ENCODE results near the gene VARS2. TPM values are rescaled to one million over a fixed set of nuclear protein-coding genes. Genes with fewer than 3 reads are reported as not detected.
"Not testable (repeated sequence)": the region's sequence is repeated elsewhere in the genome, so short reads cannot be mapped to it uniquely, and the experiment has no call there.

Gene VARS2
- total RNA-seq, 2 donors from 2014 or later: 39.4 to 52.5 TPM

- no peak overlapping the region for H3K27ac Mint-ChIP-seq
- H3K4me3 Mint-ChIP-seq: no peak overlapping the region
- WGBS, 2 experiments (ENCODE audit: insufficient coverage in 1 of 2, insufficient read length in 1 of 2): 86 to 89% methylated on average over 9 to 23 of the region's 23 CpGs
Observed at GRCh38 chr6:30898750-30899360, 15.2 kb upstream of the VARS2 start.

GRCh38 chr6:30900863-30901417 lies 13.1 kb upstream of the VARS2 start:
- Mint-ChIP-seq H3K36me3 (ENCODE audit: low read depth) (peaks cover 33% of the 10 kb centered on the region), H3K4me3 (no peak overlapping the region), H3K27me3 (ENCODE audit: insufficient read depth) (no peaks in the 10 kb centered on the region), H3K27ac (no peak overlapping the region), H3K9me3 (no peaks in the 10 kb centered on the region), H3K4me1 (no peaks in the 10 kb centered on the region)
- WGBS, 2 experiments (ENCODE audit: insufficient coverage in 1 of 2, insufficient read length in 1 of 2): 83% methylated on average over 1 of the region's 1 CpG; no CpG with 5 or more reads in 1 of the 2 experiments
- Histone ChIP-seq H3K27me3 (ENCODE audit: control insufficient read depth, insufficient read depth, low read length, poor library complexity, severe bottlenecking) (no peaks in the 10 kb centered on the region), H3K9ac (ENCODE audit: extremely low read depth, low read length, poor library complexity, severe bottlenecking) (no peak overlapping the region), H3K27ac (ENCODE audit: low read depth, low read length) (no peak overlapping the region), H3K4me3 (ENCODE audit: low read length) (no peak overlapping the region), H3K4me1 (ENCODE audit: control insufficient read depth, insufficient read depth, low read length) (no peaks in the 10 kb centered on the region), H3K9me3 (ENCODE audit: control insufficient read depth, low read length) (no peaks in the 10 kb centered on the region), H3K36me3 (ENCODE audit: control insufficient read depth, insufficient read depth, low read length) (peaks cover 22% of the 10 kb centered on the region)
- DNase-seq: no peak
- no peak for TF ChIP-seq CTCF (conservative IDR thresholded peaks at IDR 0.05)

More at GRCh38 chr6:30898750-30899360, 15.2 kb upstream of the VARS2 start:
- H3K4me1 ChIP-seq (ENCODE audit: control insufficient read depth, insufficient read depth, low read length): no peaks in the 10 kb centered on the region
- no peaks in the 10 kb centered on the region for H3K27me3 ChIP-seq (ENCODE audit: control insufficient read depth, insufficient read depth, low read length, poor library complexity, severe bottlenecking)
- Mint-ChIP-seq H3K4me1 (no peaks in the 10 kb centered on the region), H3K36me3 (ENCODE audit: low read depth) (peaks cover 47% of the 10 kb centered on the region), H3K9me3 (no peaks in the 10 kb centered on the region), H3K27me3 (ENCODE audit: insufficient read depth) (no peaks in the 10 kb centered on the region)
- no peak overlapping the region for H3K9ac ChIP-seq (ENCODE audit: extremely low read depth, low read length, poor library complexity, severe bottlenecking)
- no peak for DNase-seq
- TF ChIP-seq CTCF (conservative IDR thresholded peaks at IDR 0.05): no peak
- H3K4me3 ChIP-seq (ENCODE audit: low read length): no peak overlapping the region
- H3K9me3 ChIP-seq (ENCODE audit: control insufficient read depth, low read length): no peaks in the 10 kb centered on the region
- peaks cover 26% of the 10 kb centered on the region for H3K36me3 ChIP-seq (ENCODE audit: control insufficient read depth, insufficient read depth, low read length)
- H3K27ac ChIP-seq (ENCODE audit: low read depth, low read length): no peak overlapping the region

- Mint-ChIP-seq H3K9me3 (no peaks in the 10 kb centered on the region), H3K4me1 (no peaks in the 10 kb centered on the region), H3K27ac (no peak overlapping the region), H3K27me3 (ENCODE audit: insufficient read depth) (no peaks in the 10 kb centered on the region), H3K36me3 (ENCODE audit: low read depth) (peaks cover 29% of the 10 kb centered on the region), H3K4me3 (no peak overlapping the region)
- no peak overlapping the region for H3K27ac ChIP-seq (ENCODE audit: low read depth, low read length)
- H3K36me3 ChIP-seq (ENCODE audit: control insufficient read depth, insufficient read depth, low read length): peaks cover 22% of the 10 kb centered on the region
- no peaks in the 10 kb centered on the region for H3K27me3 ChIP-seq (ENCODE audit: control insufficient read depth, insufficient read depth, low read length, poor library complexity, severe bottlenecking)
- no peak for TF ChIP-seq CTCF (conservative IDR thresholded peaks at IDR 0.05)
- H3K4me3 ChIP-seq (ENCODE audit: low read length): no peak overlapping the region
- H3K9ac ChIP-seq (ENCODE audit: extremely low read depth, low read length, poor library complexity, severe bottlenecking): no peak overlapping the region
- no peak for DNase-seq
- H3K4me1 ChIP-seq (ENCODE audit: control insufficient read depth, insufficient read depth, low read length): no peaks in the 10 kb centered on the region
- H3K9me3 ChIP-seq (ENCODE audit: control insufficient read depth, low read length): no peaks in the 10 kb centered on the region
Observed at GRCh38 chr6:30901436-30901835, 12.6 kb upstream of the VARS2 start.

GRCh38 chr6:30902196-30902595 lies 11.8 kb upstream of the VARS2 start:
- peaks cover 17% of the 10 kb centered on the region for H3K36me3 ChIP-seq (ENCODE audit: control insufficient read depth, insufficient read depth, low read length)
- not testable (repeated sequence) for H3K9me3 ChIP-seq (ENCODE audit: control insufficient read depth, low read length); H3K27ac Mint-ChIP-seq; H3K4me3 ChIP-seq (ENCODE audit: low read length); H3K9ac ChIP-seq (ENCODE audit: extremely low read depth, low read length, poor library complexity, severe bottlenecking); H3K4me1 Mint-ChIP-seq; H3K4me3 Mint-ChIP-seq; H3K27ac ChIP-seq (ENCODE audit: low read depth, low read length); DNase-seq; H3K4me1 ChIP-seq (ENCODE audit: control insufficient read depth, insufficient read depth, low read length); H3K27me3 Mint-ChIP-seq (ENCODE audit: insufficient read depth); H3K9me3 Mint-ChIP-seq; H3K27me3 ChIP-seq (ENCODE audit: control insufficient read depth, insufficient read depth, low read length, poor library complexity, severe bottlenecking)
- peaks cover 25% of the 10 kb centered on the region for H3K36me3 Mint-ChIP-seq (ENCODE audit: low read depth)
- 81 to 91% methylated on average over 9 of the region's 9 CpGs for WGBS, 2 experiments (ENCODE audit: insufficient coverage in 1 of 2, insufficient read length in 1 of 2)

Data from endodermal cell (in vitro differentiated cells).